Tibial artery (tissue), 4 donors: ENCODE results near the gene KRTCAP3.

Experiments used
- DNase-seq, 2 donors: peaks; one replicate each; pipeline ENCODE4 v3.0.0-alpha.2; 2019
- H3K27ac ChIP-seq, 2 donors: fragments of 200-600 bp; sonication (generic) in 1 of 2; 1 replicate in 1 of 2; 2 replicates in 1 of 2; pipeline ENCODE4 v1.5.1; 2018 to 2019; ENCODE audit warnings: mild to moderate bottlenecking in 1 of 2
- H3K27me3 ChIP-seq, 2 donors: fragments of 200-600 bp; sonication (generic) in 1 of 2; one replicate each; pipeline versions ENCODE4 v1.5.1 to v1.6.0; 2016 to 2019
- H3K36me3 ChIP-seq, 3 donors: fragments of 200-600 bp; sonication (generic) in 2 of 3; one replicate each; pipeline ENCODE4 v1.5.1; 2016 to 2019; ENCODE audit warnings: mild to moderate bottlenecking in 2 of 3
- H3K4me1 ChIP-seq, 4 donors: fragments of 200-600 bp; sonication (generic) in 2 of 4; 1 replicate in 3 of 4; 2 replicates in 1 of 4; pipeline ENCODE4 v1.5.1; 2016 to 2019
- H3K4me3 ChIP-seq, 2 donors: fragments of 200-600 bp; sonication (generic) in 1 of 2; 1 replicate in 1 of 2; 2 replicates in 1 of 2; pipeline ENCODE4 v1.5.1; 2018 to 2019; ENCODE audit warnings: mild to moderate bottlenecking in 2 of 2
- H3K9me3 ChIP-seq, 3 donors: fragments of 200-600 bp; sonication (generic) in 1 of 3; one replicate each; pipeline ENCODE4 v1.5.1; 2016 to 2019
- intact Hi-C: fragments of 100-400 bp; cut with DNase I; formaldehyde crosslinking; loops from one replicate; pipeline ENCODE4 v1.15.0; 2023; ENCODE audit warnings: low total_unique reads
- TF ChIP-seq, protein P1 (sequence below), 2 experiments: fragments of 200-600 bp in 1 of 2; fragments of 450-650 bp in 1 of 2; IDR thresholded peaks; one replicate each; pipeline ENCODE4 v1.5.1; 2017 to 2019; ENCODE audit warnings: antibody characterized with exemption in 2 of 2, mild to moderate bottlenecking in 1 of 2, moderate library complexity in 1 of 2

Gene KRTCAP3

DNA sequence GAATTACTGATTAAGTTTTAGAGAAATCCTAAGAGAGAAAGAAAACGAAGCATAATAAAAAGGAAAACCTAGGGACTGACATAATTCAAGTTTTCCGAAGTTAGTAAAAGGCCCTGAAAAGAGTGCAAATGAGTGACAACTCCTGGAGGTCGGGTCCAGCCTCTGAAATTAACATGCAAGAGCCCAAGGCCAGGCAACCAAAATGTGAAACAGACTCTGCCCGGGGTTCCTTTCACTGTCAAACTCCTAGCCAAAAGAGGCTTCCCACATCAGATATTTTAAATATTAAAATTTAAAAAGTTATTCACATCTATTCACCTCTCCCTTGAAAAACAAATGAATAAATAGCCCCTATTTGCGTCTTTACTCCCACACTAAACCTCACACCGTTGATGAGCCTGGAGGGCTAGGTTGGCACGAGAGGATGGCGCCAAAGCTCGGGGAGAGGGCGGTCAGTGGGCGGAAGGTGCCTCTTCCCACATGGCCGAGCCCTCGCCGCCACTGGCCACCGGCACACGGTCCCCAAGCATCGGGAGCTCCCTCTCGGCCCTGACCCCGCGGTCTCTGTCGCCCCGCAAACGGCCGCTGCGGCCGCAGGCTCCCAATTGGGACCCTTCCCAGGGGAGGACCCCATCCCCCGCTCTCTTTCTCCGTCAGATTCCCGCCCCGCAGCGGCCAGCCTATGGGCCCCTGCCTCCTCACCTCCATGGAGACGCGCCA, 33.4 kb upstream of the KRTCAP3 start:
- Histone ChIP-seq H3K36me3 (peaks cover 0 to 7% (median 0%) of the 10 kb centered on the region in 3 donors), H3K27ac (peak overlapping the region; percentile 76 to 80), H3K4me3 (peak overlapping the region; percentile 70 to 85), H3K27me3 (no peaks in the 10 kb centered on the region), H3K4me1 (peaks cover 0 to 22% (median 10%) of the 10 kb centered on the region in 4 donors), H3K9me3 (no peaks in the 10 kb centered on the region)
- intact Hi-C loops: loop anchor here (2.0 kb wide), 1 partner anchor 20 kb away; the partner anchor contains the start of gene NRBP1
- peak in 1 of 2 donors; percentile 67 for DNase-seq
- TF ChIP-seq, protein P1, sequence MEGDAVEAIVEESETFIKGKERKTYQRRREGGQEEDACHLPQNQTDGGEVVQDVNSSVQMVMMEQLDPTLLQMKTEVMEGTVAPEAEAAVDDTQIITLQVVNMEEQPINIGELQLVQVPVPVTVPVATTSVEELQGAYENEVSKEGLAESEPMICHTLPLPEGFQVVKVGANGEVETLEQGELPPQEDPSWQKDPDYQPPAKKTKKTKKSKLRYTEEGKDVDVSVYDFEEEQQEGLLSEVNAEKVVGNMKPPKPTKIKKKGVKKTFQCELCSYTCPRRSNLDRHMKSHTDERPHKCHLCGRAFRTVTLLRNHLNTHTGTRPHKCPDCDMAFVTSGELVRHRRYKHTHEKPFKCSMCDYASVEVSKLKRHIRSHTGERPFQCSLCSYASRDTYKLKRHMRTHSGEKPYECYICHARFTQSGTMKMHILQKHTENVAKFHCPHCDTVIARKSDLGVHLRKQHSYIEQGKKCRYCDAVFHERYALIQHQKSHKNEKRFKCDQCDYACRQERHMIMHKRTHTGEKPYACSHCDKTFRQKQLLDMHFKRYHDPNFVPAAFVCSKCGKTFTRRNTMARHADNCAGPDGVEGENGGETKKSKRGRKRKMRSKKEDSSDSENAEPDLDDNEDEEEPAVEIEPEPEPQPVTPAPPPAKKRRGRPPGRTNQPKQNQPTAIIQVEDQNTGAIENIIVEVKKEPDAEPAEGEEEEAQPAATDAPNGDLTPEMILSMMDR (IDR thresholded peaks at IDR 0.05): no peak

DNA sequence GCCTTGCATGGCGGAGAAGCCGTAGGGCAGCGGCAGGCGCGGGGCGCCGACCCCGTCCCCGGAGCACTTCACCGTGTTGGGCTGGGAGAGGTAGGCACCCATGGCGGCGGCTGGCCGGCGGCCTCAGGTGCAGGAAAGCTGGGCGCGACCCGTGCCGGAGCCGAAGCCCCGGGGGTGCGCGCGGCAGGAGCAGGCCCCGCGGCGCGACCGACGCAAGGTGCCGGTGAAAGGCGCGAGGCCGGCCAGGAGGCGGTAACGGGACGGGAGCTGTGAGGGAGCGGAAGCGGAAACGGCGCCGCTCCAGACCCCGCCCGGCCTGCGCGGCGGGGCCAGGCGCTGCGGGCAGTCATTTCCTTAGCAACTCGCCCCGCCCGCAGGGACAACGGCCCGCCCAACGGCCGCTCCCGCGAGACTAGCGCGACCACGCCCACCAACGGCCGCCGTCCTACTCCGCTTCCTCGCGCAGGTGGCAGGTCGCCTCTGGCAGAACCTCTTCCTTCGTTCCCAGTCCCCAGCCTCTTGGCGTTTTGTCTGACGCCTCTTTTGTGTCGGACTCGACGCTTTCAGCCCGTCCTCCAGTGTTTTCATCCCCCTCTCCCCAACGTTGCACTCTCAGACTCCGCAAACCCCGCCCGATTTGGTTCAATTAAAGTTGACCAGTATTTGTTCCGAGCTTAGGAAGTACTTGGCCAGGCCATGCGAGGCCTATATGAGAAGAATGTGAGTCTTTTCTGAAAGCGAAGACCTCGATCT, 32.7 kb upstream of the KRTCAP3 start, which contains the start of gene PPM1G:
Gene PPM1G, minus strand, starts transcription at position 271 of the 753 bp plus-strand sequence. Its CDS starts 169 bp downstream, at position 102.
- DNase-seq: peak; percentile 89 to 96
- Histone ChIP-seq H3K9me3 (no peaks in the 10 kb centered on the region), H3K27ac (peak within 1 kb of the TSS; percentile 76 to 80), H3K36me3 (peaks cover 0 to 7% (median 0%) of the 10 kb centered on the region in 3 donors), H3K27me3 (no peaks in the 10 kb centered on the region), H3K4me3 (peak within 1 kb of the TSS; percentile 70 to 85), H3K4me1 (peaks cover 0 to 22% (median 10%) of the 10 kb centered on the region in 4 donors)
- TF ChIP-seq, protein P1 (IDR thresholded peaks at IDR 0.05): no peak
- intact Hi-C loops: loop anchor here (2.0 kb wide), 1 partner anchor 19 kb away; the partner anchor contains the start of gene NRBP1

- H3K4me1 ChIP-seq: peaks cover 0 to 19% (median 7%) of the 10 kb centered on the region in 4 donors
These were observed 29.6 kb upstream of the KRTCAP3 start for GRCh38 chr2:27412419-27413152.

GRCh38 chr2:27416151-27416550, 26.0 kb upstream of the KRTCAP3 start:
- Histone ChIP-seq H3K9me3 (no peaks in the 10 kb centered on the region), H3K4me3 (no peak overlapping the region), H3K27me3 (no peaks in the 10 kb centered on the region), H3K4me1 (no peaks in the 10 kb centered on the region), H3K36me3 (no peaks in the 10 kb centered on the region), H3K27ac (no peak overlapping the region)
- DNase-seq: no peak
- TF ChIP-seq, protein P1 (IDR thresholded peaks at IDR 0.05): no peak
- intact Hi-C loops: no loop called here

More at GRCh38 chr2:27412419-27413152, 29.6 kb upstream of the KRTCAP3 start:
- intact Hi-C loops: no loop called here
- Histone ChIP-seq H3K9me3 (no peaks in the 10 kb centered on the region), H3K4me3 (no peak overlapping the region), H3K27me3 (no peaks in the 10 kb centered on the region), H3K27ac (no peak overlapping the region), H3K36me3 (no peaks in the 10 kb centered on the region)
- DNase-seq: no peak
- TF ChIP-seq, protein P1 (IDR thresholded peaks at IDR 0.05): no peak

DNA sequence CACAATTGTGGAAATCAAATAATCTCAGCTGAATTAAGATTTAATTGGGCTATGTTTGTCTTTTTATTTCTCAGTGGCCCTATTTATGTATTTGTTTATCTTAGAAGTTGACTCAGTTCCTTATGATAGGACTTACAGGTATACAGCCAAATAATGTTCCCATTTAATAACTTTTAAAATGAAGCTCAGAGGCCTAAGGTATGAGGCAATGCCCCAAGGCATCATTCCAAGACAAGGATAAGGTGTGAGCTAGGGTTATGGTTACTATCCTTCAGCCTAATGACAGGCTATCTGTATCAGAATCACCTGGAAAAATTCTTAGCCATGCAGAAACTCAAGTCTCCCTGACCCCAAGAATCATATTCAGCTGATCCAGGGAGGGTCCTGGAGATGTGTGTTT, 21.2 kb upstream of the KRTCAP3 start:
- Histone ChIP-seq H3K36me3 (no peaks in the 10 kb centered on the region), H3K4me3 (no peak overlapping the region), H3K27me3 (no peaks in the 10 kb centered on the region), H3K9me3 (no peaks in the 10 kb centered on the region), H3K27ac (no peak overlapping the region), H3K4me1 (no peaks in the 10 kb centered on the region)
- intact Hi-C loops: no loop called here
- DNase-seq: no peak
- TF ChIP-seq, protein P1 (IDR thresholded peaks at IDR 0.05): no peak
